PC-3 (cell line): Measurements from ENCODE around the gene PCAT7.

ENCODE experiments used
- CTCF ChIP-seq: fragments of 300-600 bp; sonication (generic); conservative IDR thresholded peaks from 2 replicates; pipeline ENCODE4 v1.5.1; 2017; ENCODE audit warnings: antibody characterized with exemption, low read depth, mild to moderate bottlenecking, low read length
- EZH2 ChIP-seq: fragments of 300-600 bp; sonication (generic); IDR thresholded peaks from one replicate; pipeline ENCODE4 v1.6.1; 2017; ENCODE audit warnings: antibody characterized with exemption, mild to moderate bottlenecking, low read length; ENCODE audit not compliant: unreplicated experiment
- EZH2phosphoT487 ChIP-seq: fragments of 300-600 bp; sonication (generic); IDR thresholded peaks from 2 replicates; pipeline ENCODE4 v1.6.1; 2018; ENCODE audit warnings: mild to moderate bottlenecking, antibody characterized with exemption, low read length, borderline replicate concordance

DNA sequence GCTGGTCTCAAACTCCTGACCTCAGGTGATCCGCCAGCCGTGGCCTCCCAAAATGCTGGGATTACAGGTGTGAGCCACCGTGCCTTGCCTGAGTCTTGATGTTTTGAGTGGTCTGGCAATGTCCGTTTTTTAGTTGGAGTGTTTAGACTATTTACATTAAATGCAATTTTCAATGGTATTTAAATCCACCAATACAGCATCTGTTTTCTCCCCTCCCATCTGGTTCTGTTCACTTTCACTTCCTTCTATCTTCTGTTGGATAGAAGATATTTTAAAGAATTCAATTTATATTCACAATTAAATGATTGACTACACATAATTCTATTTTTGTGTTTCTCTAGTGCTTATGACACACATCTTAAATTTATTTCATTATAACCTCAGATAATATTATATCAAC is 26.0 kb upstream of the PCAT7 start:
- TF ChIP-seq CTCF = no peak
- TF ChIP-seq EZH2phosphoT487 = no peak
- no peak for TF ChIP-seq EZH2
